ENCODE data around the gene B9D1.

Gene B9D1

DNA sequence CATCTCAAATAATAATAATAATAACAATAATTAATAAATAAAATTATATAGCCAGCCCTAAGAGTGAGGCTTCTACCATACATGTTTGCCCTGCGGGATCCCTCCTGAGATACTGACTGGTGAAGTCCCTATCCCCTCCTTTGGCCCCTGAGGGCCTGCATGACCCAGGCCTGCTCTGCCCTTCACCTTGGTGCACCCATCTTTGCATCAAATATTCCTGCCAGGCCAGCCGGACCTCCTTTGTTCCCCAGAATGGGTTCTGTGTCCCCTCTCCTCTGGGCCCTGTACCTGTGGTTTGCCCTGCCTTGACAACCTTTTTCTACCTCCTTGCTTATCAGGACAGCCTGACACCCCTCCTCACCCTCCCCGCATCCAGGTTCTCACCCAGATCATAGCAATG lies 46.5 kb upstream of the B9D1 start:
- Histone ChIP-seq H3K9me3 (ENCODE audit: severe bottlenecking) (no peaks in the 10 kb centered on the region), H3K27me3 (ENCODE audit: insufficient read depth, low read depth, severe bottlenecking) (no peaks in the 10 kb centered on the region), H3K4me3 (ENCODE audit: low read depth, low read length) (no peak overlapping the region), H3K36me3 (no peaks in the 10 kb centered on the region), H3K27ac (no peak overlapping the region)
- DNase-seq: no peak
- TF ChIP-seq CTCF (IDR thresholded peaks at IDR 0.05; ENCODE audit: low read depth, low read length): no peak

DNA sequence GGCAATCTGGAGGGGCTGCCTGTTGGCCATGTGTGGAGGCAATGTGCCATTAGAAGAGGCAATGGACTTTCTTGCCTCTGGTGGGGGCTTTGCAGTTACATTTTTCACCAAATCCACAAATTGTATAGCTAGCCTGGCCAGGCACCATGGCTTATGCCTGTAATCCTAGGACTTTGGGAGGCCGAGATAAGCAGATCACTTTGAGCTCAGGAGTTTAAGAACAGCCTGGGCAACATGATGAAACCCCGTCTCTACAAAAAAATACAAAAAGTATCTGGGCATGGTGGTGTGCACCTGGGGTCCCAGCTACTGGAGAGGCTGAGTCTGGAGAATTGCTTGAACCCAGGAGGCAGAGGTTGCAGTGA lies 45.8 kb upstream of the B9D1 start:
- Histone ChIP-seq H3K4me3 (ENCODE audit: low read depth, low read length) (no peak overlapping the region), H3K36me3 (no peaks in the 10 kb centered on the region), H3K9me3 (ENCODE audit: severe bottlenecking) (no peaks in the 10 kb centered on the region), H3K27ac (peak overlapping the region; percentile 47), H3K27me3 (ENCODE audit: insufficient read depth, low read depth, severe bottlenecking) (no peaks in the 10 kb centered on the region)
- TF ChIP-seq CTCF (IDR thresholded peaks at IDR 0.05; ENCODE audit: low read depth, low read length): no peak
- peak; percentile 46 for DNase-seq

DNA sequence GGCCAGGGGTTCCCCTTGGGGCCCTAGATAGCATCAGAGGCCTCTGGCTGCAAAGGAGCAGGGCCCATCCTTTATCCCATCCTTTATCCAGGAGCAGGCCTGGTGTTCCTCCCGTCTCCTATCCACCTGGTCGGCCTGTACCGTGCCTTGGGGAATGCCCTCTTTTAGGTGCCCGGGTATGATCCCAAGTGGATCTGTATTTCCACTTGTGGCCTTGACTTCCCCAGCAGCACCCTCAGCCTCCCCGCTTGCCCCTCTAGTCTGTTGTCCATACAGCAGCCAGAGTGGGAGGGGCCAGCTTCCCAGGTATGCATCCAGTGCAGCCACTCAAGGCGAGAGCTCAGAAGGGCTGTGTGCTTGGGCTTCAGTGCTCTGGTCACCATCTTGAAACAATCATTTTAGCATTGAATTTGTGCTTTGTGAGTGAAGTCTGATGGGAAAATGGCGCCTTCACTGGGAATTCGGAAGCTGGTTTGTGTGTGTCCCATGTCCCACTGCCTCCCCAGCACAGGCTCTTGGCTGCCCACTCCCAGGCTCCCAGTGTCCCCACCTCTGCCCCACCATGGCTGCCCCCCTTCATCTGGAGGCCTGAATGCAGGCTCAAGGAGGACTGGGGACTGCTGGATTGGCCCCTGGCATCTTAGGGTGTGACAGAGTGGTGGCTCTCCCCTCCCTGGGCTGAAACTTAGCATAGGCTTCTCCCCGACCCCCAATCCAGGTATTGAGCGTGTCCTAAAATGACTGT lies 45.2 kb upstream of the B9D1 start:
- no peaks in the 10 kb centered on the region for H3K36me3 ChIP-seq
- no peaks in the 10 kb centered on the region for H3K9me3 ChIP-seq (ENCODE audit: severe bottlenecking)
- no peak for DNase-seq
- H3K27ac ChIP-seq: peak overlapping the region; percentile 47
- H3K27me3 ChIP-seq (ENCODE audit: insufficient read depth, low read depth, severe bottlenecking): no peaks in the 10 kb centered on the region
- no peak for TF ChIP-seq CTCF (IDR thresholded peaks at IDR 0.05; ENCODE audit: low read depth, low read length)
- no peak overlapping the region for H3K4me3 ChIP-seq (ENCODE audit: low read depth, low read length)

- H3K9me3 ChIP-seq (ENCODE audit: severe bottlenecking): no peaks in the 10 kb centered on the region
- no peak for DNase-seq
- no peak for TF ChIP-seq CTCF (IDR thresholded peaks at IDR 0.05; ENCODE audit: low read depth, low read length)
- no peak overlapping the region for H3K27ac ChIP-seq
- no peaks in the 10 kb centered on the region for H3K27me3 ChIP-seq (ENCODE audit: insufficient read depth, low read depth, severe bottlenecking)
- H3K4me3 ChIP-seq (ENCODE audit: low read depth, low read length): no peak overlapping the region
- no peaks in the 10 kb centered on the region for H3K36me3 ChIP-seq
Measured at GRCh38 chr17:19405114-19405513, 42.6 kb upstream of the B9D1 start.

GRCh38 chr17:19404264-19404663 lies 41.7 kb upstream of the B9D1 start:
- no peaks in the 10 kb centered on the region for H3K9me3 ChIP-seq (ENCODE audit: severe bottlenecking)
- no peaks in the 10 kb centered on the region for H3K36me3 ChIP-seq
- H3K4me3 ChIP-seq (ENCODE audit: low read depth, low read length): no peak overlapping the region
- no peaks in the 10 kb centered on the region for H3K27me3 ChIP-seq (ENCODE audit: insufficient read depth, low read depth, severe bottlenecking)
- no peak overlapping the region for H3K27ac ChIP-seq
- TF ChIP-seq CTCF (IDR thresholded peaks at IDR 0.05; ENCODE audit: low read depth, low read length): no peak
- DNase-seq: no peak

- Histone ChIP-seq H3K36me3 (no peaks in the 10 kb centered on the region), H3K27ac (no peak overlapping the region), H3K27me3 (ENCODE audit: insufficient read depth, low read depth, severe bottlenecking) (no peaks in the 10 kb centered on the region), H3K9me3 (ENCODE audit: severe bottlenecking) (no peaks in the 10 kb centered on the region), H3K4me3 (ENCODE audit: low read depth, low read length) (no peak overlapping the region)
- TF ChIP-seq CTCF (IDR thresholded peaks at IDR 0.05; ENCODE audit: low read depth, low read length): no peak
- no peak for DNase-seq
Measured at GRCh38 chr17:19403021-19403420, 40.5 kb upstream of the B9D1 start.
